SU-DHL-6 (cell line): ENCODE measurements around the gene GSDME.

Experiments
- CTCF ChIP-seq: fragments of 200-600 bp; sonication (generic); IDR thresholded peaks from one replicate; pipeline ENCODE4 v1.5.1; 2017; ENCODE audit warnings: antibody characterized with exemption, mild to moderate bottlenecking, low read length, moderate library complexity; ENCODE audit not compliant: insufficient read depth, poor library complexity, severe bottlenecking
- EZH2phosphoT487 ChIP-seq: fragments of 200-600 bp; sonication (generic), shearing (Covaris generic); conservative IDR thresholded peaks from 2 replicates; pipeline ENCODE4 v1.6.1; 2018; ENCODE audit warnings: mild to moderate bottlenecking, antibody characterized with exemption, low read length, moderate library complexity, mixed read lengths

GRCh38 chr7:24670782-24671181 is 86.5 kb downstream of the GSDME start:
- no peak for TF ChIP-seq CTCF
- TF ChIP-seq EZH2phosphoT487 = no peak
